Epithelial cell of esophagus (primary cell): ENCODE data around the gene ZSWIM9.
"Not testable (repeated sequence)": the region's sequence is repeated elsewhere in the genome, so short reads cannot be mapped to it uniquely, and the experiment has no call there.

Experiments used
- DNase-seq: peaks from one replicate; pipeline ENCODE4 v3.0.0; 2010; ENCODE audit warnings: low read depth
- H3K4me3 ChIP-seq: 2 replicates; pipeline ENCODE4 v1.5.1; 2011; ENCODE audit warnings: mild to moderate bottlenecking, low read length, control low read depth
- CTCF ChIP-seq: IDR thresholded peaks from 2 replicates; pipeline ENCODE4 v1.5.1; 2011; ENCODE audit warnings: low read depth, mild to moderate bottlenecking, low read length, control low read depth, inconsistent platforms; ENCODE audit not compliant: insufficient read depth; ENCODE audit errors: missing control alignments

Gene ZSWIM9

GRCh38 chr19:48230555-48231129 lies 60.2 kb downstream of the ZSWIM9 start:
- no peak for DNase-seq
- no peak overlapping the region for H3K4me3 ChIP-seq
- TF ChIP-seq CTCF = no peak

GRCh38 chr19:48237057-48237456 lies 66.6 kb downstream of the ZSWIM9 start:
- no peak for TF ChIP-seq CTCF
- DNase-seq = no peak
- H3K4me3 ChIP-seq = no peak overlapping the region

DNA sequence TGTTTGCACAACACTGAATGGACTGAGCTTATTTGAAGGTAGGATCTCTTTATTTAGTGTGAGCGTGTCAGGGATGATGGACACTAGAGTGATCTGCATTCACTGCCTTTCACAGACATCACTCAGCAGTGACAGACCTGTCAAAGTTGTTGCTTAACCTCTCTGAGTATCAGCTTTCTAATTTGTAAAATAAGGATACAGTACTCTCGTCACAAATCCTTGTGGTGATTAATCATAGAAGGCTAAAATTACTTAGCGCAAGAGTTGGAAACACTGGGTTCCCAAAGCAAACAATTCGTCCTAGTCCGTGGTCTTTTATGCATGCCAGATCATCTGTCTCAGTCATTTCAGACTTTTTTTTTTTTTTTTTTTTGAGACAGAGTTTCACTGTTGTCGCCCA lies 68.6 kb downstream of the ZSWIM9 start:
- no peak for DNase-seq

DNA sequence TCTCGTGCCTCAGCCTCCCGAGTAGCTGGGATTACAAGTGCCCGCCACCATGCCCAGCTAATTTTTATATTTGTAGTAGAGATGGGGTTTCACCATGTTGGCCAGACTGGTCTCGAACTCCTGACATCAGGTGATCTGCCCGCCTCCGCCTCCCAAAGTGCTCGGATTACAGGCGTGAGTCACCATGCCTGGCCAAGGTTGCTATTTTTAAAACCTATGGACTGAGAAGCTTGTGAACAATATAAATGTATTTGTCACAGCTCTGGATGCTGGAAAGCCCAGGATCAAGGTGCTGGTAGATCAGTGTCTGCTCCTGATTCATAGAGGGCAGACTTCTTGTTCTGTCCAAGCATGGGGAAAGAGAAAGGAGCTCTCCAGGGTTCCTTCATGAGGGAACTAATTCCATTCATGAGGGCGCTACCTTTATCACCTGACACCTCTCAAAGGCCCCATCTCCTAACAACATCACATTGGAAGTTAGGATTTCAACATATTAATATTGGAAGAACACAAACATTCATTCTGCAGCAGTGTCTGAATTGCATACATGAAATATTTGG lies 69.2 kb downstream of the ZSWIM9 start:
- no peak for TF ChIP-seq CTCF
- peak; percentile 41 for DNase-seq

More for the DNA sequence above, 68.6 kb downstream of the ZSWIM9 start:
- no peak overlapping the region for H3K4me3 ChIP-seq
- no peak for TF ChIP-seq CTCF

GRCh38 chr19:48241771-48242170 lies 71.3 kb downstream of the ZSWIM9 start:
- DNase-seq, H3K4me3 ChIP-seq: not testable (repeated sequence)

More for the DNA sequence above, 69.2 kb downstream of the ZSWIM9 start:
- H3K4me3 ChIP-seq = no peak overlapping the region

GRCh38 chr19:48244281-48244680 lies 73.8 kb downstream of the ZSWIM9 start:
- peak; percentile 37 for DNase-seq
- TF ChIP-seq CTCF = no peak
- H3K4me3 ChIP-seq = no peak overlapping the region

DNA sequence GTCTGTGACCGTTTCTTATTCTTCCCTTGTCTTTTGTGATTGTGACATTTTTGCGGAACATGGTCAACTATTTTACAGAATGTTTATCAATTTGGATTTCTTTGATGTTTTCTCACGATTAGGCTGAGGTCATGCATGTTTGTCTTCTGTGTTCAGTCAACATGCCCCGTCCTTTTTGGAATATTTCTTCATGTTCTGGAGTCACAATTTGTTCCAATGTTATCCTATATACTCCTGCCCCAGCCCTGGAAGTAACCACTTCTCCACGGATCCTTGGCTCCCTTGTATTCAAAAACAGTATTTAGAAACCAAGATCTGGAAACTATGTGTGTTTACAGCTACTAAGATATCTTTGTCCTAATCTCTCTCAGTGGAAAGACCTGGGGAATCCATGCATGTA lies 75.6 kb downstream of the ZSWIM9 start:
- DNase-seq = no peak
- no peak for TF ChIP-seq CTCF
- no peak overlapping the region for H3K4me3 ChIP-seq
